Astrocyte (in vitro differentiated cells and primary cell): Measurements from ENCODE around the gene CD53.

Source experiments
- CTCF ChIP-seq: IDR thresholded peaks from 2 replicates; pipeline ENCODE4 v1.5.1; 2011; ENCODE audit warnings: low read depth, mild to moderate bottlenecking, inconsistent platforms, low read length, moderate library complexity; ENCODE audit not compliant: insufficient read depth
- EZH2 ChIP-seq: IDR thresholded peaks from 2 replicates; pipeline ENCODE4 v1.6.1; 2012; ENCODE audit warnings: mild to moderate bottlenecking, low read length, inconsistent platforms; ENCODE audit not compliant: insufficient read depth

- TF ChIP-seq CTCF: no peak
- TF ChIP-seq EZH2: no peak
Observed at GRCh38 chr1:110856410-110856809, 16.5 kb upstream of the CD53 start.
